ENCODE results near the gene CHST14. TPM values are rescaled to one million over a fixed set of nuclear protein-coding genes. Genes with fewer than 3 reads are reported as not detected.

CHST14 gene
- total RNA-seq, 3 donors from 2014 or later, result 8.8 to 10.8 (median 9.3) TPM

DNA sequence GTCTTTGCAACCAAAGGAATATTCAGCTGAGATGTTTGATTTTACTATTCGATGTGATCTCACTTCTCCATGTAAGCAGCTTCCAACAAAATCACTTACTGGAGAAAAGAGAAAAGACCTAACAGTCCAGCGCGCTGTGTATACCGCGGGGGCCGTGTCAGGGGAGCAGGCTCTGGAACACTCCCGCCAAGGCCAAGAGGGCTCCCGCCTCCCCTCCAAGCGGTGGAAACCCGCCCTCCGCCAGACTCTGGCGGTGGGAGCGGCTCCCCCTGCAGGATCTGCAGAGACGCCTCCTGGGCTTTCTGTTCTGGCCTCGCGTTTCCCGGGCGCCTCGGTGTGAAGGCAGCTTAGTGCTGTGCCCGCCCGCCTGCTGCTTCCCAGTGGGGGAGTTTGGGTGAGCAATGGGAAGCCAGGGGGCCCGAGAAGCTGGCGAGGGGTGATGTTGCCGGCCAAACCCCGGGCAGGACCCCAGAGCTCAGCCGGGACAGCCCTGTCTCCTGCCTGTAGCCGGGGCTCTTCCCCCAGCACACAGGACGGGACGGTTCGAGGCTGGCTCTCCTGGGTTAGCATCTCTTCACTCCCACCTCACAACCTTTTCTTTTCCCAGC is 36.3 kb downstream of the CHST14 start:
- H3K9me3 ChIP-seq, result no peaks in the 10 kb centered on the region
- no peaks in the 10 kb centered on the region for H3K36me3 ChIP-seq
- H3K4me3 ChIP-seq, result peak overlapping the region; percentile 14 to 56 (median 40)
- intact Hi-C loops (cut with DNase I; ENCODE audit: low total_unique reads), result no loop called here
- peak; percentile 42 to 64 for DNase-seq (ENCODE audit: low spot score in 2 of 2)
- H3K27me3 ChIP-seq, result no peaks in the 10 kb centered on the region
- no peak for TF ChIP-seq POLR2AphosphoS5 (IDR thresholded peaks at IDR 0.05)
- peak; percentile 25 to 46 (median 33) for TF ChIP-seq CTCF (IDR thresholded peaks at IDR 0.05)
- no peak for TF ChIP-seq POLR2A (IDR thresholded peaks at IDR 0.05)
- no peak overlapping the region for H3K27ac ChIP-seq
- H3K4me1 ChIP-seq, result peaks cover 0 to 3% of the 10 kb centered on the region in 2 donors

DNA sequence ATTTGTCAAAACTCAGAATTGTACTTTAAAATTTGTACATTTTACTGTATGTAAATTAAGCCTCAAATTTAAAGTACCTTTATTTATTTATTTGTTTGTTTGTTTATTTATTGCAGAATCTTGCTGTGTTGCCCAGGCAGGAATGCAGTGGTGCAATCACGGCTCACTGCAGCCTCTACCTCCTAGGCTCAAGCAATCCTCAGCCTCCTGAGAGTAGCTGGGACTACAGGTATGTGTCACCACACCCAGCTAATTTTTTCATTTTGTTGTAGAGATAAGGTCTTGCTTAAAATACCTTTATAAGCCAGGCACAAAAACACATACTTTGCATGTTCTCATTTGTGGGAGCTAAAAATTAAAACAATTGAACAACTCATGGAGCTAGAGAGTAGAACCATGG is 37.4 kb downstream of the CHST14 start:
- no peak for TF ChIP-seq CTCF (IDR thresholded peaks at IDR 0.05)
- TF ChIP-seq POLR2A (IDR thresholded peaks at IDR 0.05), result no peak
- no peak for TF ChIP-seq POLR2AphosphoS5 (IDR thresholded peaks at IDR 0.05)
- H3K4me1 ChIP-seq, result peaks cover 0 to 3% of the 10 kb centered on the region in 2 donors
- H3K9me3 ChIP-seq, result no peaks in the 10 kb centered on the region
- no peaks in the 10 kb centered on the region for H3K27me3 ChIP-seq
- no peak overlapping the region for H3K4me3 ChIP-seq
- no peak overlapping the region for H3K27ac ChIP-seq
- no peak for DNase-seq (ENCODE audit: low spot score in 2 of 2)
- no peaks in the 10 kb centered on the region for H3K36me3 ChIP-seq
- intact Hi-C loops (cut with DNase I; ENCODE audit: low total_unique reads), result no loop called here

- no peak overlapping the region for H3K4me3 ChIP-seq
- intact Hi-C loops (cut with DNase I; ENCODE audit: low total_unique reads), result no loop called here
- no peak overlapping the region for H3K27ac ChIP-seq
- H3K27me3 ChIP-seq, result no peaks in the 10 kb centered on the region
- H3K4me1 ChIP-seq, result peaks cover 0 to 3% of the 10 kb centered on the region in 2 donors
- TF ChIP-seq CTCF (IDR thresholded peaks at IDR 0.05), result no peak
- TF ChIP-seq POLR2AphosphoS5 (IDR thresholded peaks at IDR 0.05), result no peak
- TF ChIP-seq POLR2A (IDR thresholded peaks at IDR 0.05), result no peak
- no peak for DNase-seq (ENCODE audit: low spot score in 2 of 2)
- H3K36me3 ChIP-seq, result no peaks in the 10 kb centered on the region
- no peaks in the 10 kb centered on the region for H3K9me3 ChIP-seq
These were observed 39.4 kb downstream of the CHST14 start for GRCh38 chr15:40510201-40510600.

DNA sequence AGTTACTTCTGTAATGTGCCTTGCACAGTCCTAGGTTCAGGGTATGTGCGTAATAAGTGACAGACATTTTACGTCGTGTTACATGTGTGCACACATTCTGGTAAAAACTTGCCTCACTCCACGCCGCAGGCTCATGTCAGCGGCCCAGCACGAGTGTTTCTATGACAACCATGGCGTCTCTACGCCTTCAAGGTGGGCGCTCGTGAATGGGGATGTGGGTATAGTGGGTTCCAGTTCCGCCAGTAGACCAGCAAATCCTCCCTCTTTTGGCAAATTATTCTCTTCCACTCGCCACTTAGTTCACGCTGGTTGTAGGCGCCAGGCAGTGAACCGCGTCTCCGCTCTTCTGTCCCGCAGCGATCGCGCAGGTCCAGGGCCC is 40.3 kb downstream of the CHST14 start:
- peak overlapping the region; percentile 76 to 82 for H3K27ac ChIP-seq
- intact Hi-C loops (cut with DNase I; ENCODE audit: low total_unique reads), result no loop called here
- TF ChIP-seq POLR2AphosphoS5 (IDR thresholded peaks at IDR 0.05) (no peak), CTCF (IDR thresholded peaks at IDR 0.05) (no peak), POLR2A (IDR thresholded peaks at IDR 0.05) (no peak)
- H3K27me3 ChIP-seq, result no peaks in the 10 kb centered on the region
- no peaks in the 10 kb centered on the region for H3K36me3 ChIP-seq
- no peak for DNase-seq (ENCODE audit: low spot score in 2 of 2)
- no peaks in the 10 kb centered on the region for H3K9me3 ChIP-seq
- peaks cover 0 to 3% of the 10 kb centered on the region in 2 donors for H3K4me1 ChIP-seq
- peak overlapping the region; percentile 48 to 63 (median 60) for H3K4me3 ChIP-seq

DNA sequence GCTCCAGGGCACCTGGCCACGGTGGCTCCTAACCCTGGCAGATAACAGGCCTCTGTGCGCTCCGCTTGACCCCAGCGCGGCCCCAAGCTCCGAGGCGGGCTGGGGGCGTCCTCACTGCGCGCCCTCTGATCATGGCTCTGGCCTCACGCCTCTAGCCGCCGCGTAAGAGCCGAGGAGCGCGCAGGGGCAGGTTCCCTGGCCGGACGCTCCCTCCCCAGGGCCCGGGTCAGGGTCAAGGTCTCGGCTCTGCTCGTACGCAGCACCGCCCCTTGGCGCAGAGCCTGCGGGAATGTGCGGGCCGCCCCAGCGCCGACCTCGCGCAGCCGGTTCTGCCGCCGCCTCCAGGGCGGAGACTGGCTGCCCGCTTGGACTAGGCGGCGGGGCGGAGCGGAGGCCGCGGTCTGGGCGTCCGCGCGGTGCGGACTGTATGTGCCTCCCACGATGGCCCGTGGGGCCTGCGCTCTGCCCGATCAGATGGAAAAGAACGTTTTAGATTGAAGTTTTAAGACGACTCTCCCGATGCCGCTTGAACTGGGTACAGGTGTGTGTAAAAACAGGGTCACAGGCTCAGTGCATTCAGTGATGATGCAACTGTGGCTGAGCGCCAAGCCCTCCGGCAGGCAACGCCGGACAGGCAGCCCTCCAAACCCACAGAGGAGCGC is 40.8 kb downstream of the CHST14 start:
- H3K27ac ChIP-seq, result peak overlapping the region; percentile 76 to 82
- TF ChIP-seq CTCF (IDR thresholded peaks at IDR 0.05) (no peak), POLR2AphosphoS5 (IDR thresholded peaks at IDR 0.05) (peak; percentile 7 to 11 (median 10))
- intact Hi-C loops (cut with DNase I; ENCODE audit: low total_unique reads), result no loop called here
- no peaks in the 10 kb centered on the region for H3K36me3 ChIP-seq
- H3K4me3 ChIP-seq, result peak overlapping the region; percentile 48 to 63 (median 60)
- H3K27me3 ChIP-seq, result no peaks in the 10 kb centered on the region
- peaks cover 0 to 3% of the 10 kb centered on the region in 2 donors for H3K4me1 ChIP-seq
- no peaks in the 10 kb centered on the region for H3K9me3 ChIP-seq
- peak; percentile 44 to 84 for DNase-seq (ENCODE audit: low spot score in 2 of 2)

Data from breast epithelium (tissue), 4 donors.